Measurements from ENCODE around the gene UBE4B. TPM values are rescaled to one million over a fixed set of nuclear protein-coding genes. Genes with fewer than 3 reads are reported as not detected.
A peak's percentile ranks its signal among the peaks of the same experiment; 100 is the strongest.

The UBE4B gene
- total and polyA plus RNA-seq, 9 of the 15 experiments (the other 6 are each of a cell fraction or from before 2014, with no cell fraction given) = 11.7 to 73.7 (median 40.1) TPM

GRCh38 chr1:10189659-10190058 lies 156.9 kb downstream of the UBE4B start:
- DNase-seq (ENCODE audit: extremely low read depth in 1 of 4, low spot score in 3 of 4) = no peak

GRCh38 chr1:10192263-10192662 lies 159.5 kb downstream of the UBE4B start:
- no peak for DNase-seq (ENCODE audit: extremely low read depth in 1 of 4, low spot score in 3 of 4)
- Histone ChIP-seq H2AFZ (ENCODE audit: low read depth, low read length) (no peak overlapping the region), H3K36me3 (ENCODE audit: control insufficient read depth, insufficient read depth, low read length) (no peaks in the 10 kb centered on the region), H3K9ac (ENCODE audit: insufficient read depth in 1 of 2, low read depth in 2 of 2, low read length in 2 of 2) (no peak overlapping the region), H3K9me1 (ENCODE audit: control insufficient read depth, insufficient read depth, low read length) (no peaks in the 10 kb centered on the region), H3K79me2 (ENCODE audit: control insufficient read depth, insufficient read depth, low read length) (no peaks in the 10 kb centered on the region), H3K27me3 (ENCODE audit: control insufficient read depth in 2 of 2, insufficient read depth in 2 of 2, low read length in 2 of 2) (peaks cover 14 to 38% of the 10 kb centered on the region in 2 experiments), H3K4me3 (no peak overlapping the region), H3K9me3 (replicated peaks; ENCODE audit: control insufficient read depth, insufficient read depth, low read depth, low read length) (no peaks in the 10 kb centered on the region), H3K4me2 (ENCODE audit: insufficient read depth, low read length) (no peak overlapping the region), H3K27ac (ENCODE audit: extremely low read depth, low read depth, low read length) (no peak overlapping the region), H4K20me1 (replicated peaks; ENCODE audit: control insufficient read depth, insufficient read depth, low read length) (no peaks in the 10 kb centered on the region), H3K4me1 (replicated peaks in 1 of 2; ENCODE audit: control insufficient read depth in 2 of 2, insufficient read depth in 2 of 2, low read length in 2 of 2) (no peaks in the 10 kb centered on the region)
- CTCF ChIA-PET (ENCODE audit: low intra/inter-chr PET ratio) = no interaction called here
- in situ Hi-C loops (cut with MboI) = no loop called here
- WGBS (ENCODE audit: insufficient coverage, low coverage, missing lambda C conversion rate) = 29% methylated on average over 5 of the region's 5 CpGs
- ATAC-seq = no peak
- no peak for FAIRE-seq
- intact Hi-C loops (cut with micrococcal nuclease) = no loop called here
- BruUV-seq (replicated peaks) = no TSS peak
- POLR2A ChIA-PET = interaction anchor here (0.7 kb wide), 1 partner anchor 8 kb away, joined by 3 read pairs; no protein-coding TSS in a partner anchor
- no peak for TF ChIP-seq BDP1 (IDR thresholded peaks at IDR 0.05; ENCODE audit: insufficient read depth, insufficient read length)
- TF ChIP-seq LARP7 (IDR thresholded peaks at IDR 0.05) = no peak
- no peak for TF ChIP-seq USF2 (CRISPR knock-in tag; IDR thresholded peaks at IDR 0.05)
- TF ChIP-seq E2F6 (IDR thresholded peaks at IDR 0.05; ENCODE audit: borderline replicate concordance in 1 of 2, extremely low read depth in 1 of 2, insufficient read depth in 1 of 2, insufficient read length in 1 of 2, low read depth in 1 of 2, low read length in 1 of 2, poor library complexity in 1 of 2, severe bottlenecking in 1 of 2) = no peak
- TF ChIP-seq XRCC3 (IDR thresholded peaks at IDR 0.05) = no peak
- no peak for TF ChIP-seq ZFP1 (CRISPR knock-in tag; IDR thresholded peaks at IDR 0.05)
- no peak for TF ChIP-seq UBTF (IDR thresholded peaks at IDR 0.05; ENCODE audit: borderline replicate concordance in 1 of 2, low read depth in 2 of 2, low read length in 2 of 2)
- TF ChIP-seq HCFC1 (IDR thresholded peaks at IDR 0.05; ENCODE audit: low read depth, low read length) = no peak
- TF ChIP-seq KDM5B (IDR thresholded peaks at IDR 0.05; ENCODE audit: insufficient replicate concordance, low read depth, low read length) = no peak
- no peak for TF ChIP-seq CBX1 (IDR thresholded peaks at IDR 0.05; ENCODE audit: low read depth)

More at GRCh38 chr1:10189659-10190058, 156.9 kb downstream of the UBE4B start:
- H3K9me1 ChIP-seq (ENCODE audit: control insufficient read depth, insufficient read depth, low read length) = no peaks in the 10 kb centered on the region
- FAIRE-seq = no peak
- in situ Hi-C loops (cut with MboI) (no loop called here), intact Hi-C loops (cut with micrococcal nuclease) (no loop called here)
- no peak overlapping the region for H3K4me2 ChIP-seq (ENCODE audit: insufficient read depth, low read length)
- H2AFZ ChIP-seq (ENCODE audit: low read depth, low read length) = peak overlapping the region; percentile 5; the same call in 1 of the 2 replicates
- H3K27me3 ChIP-seq (ENCODE audit: control insufficient read depth in 2 of 2, insufficient read depth in 2 of 2, low read length in 2 of 2) = peaks cover 9 to 19% of the 10 kb centered on the region in 2 experiments
- no peaks in the 10 kb centered on the region for H3K36me3 ChIP-seq (ENCODE audit: control insufficient read depth, insufficient read depth, low read length)
- no peak overlapping the region for H3K27ac ChIP-seq (ENCODE audit: extremely low read depth, low read depth, low read length)
- no peaks in the 10 kb centered on the region for H3K9me3 ChIP-seq (replicated peaks; ENCODE audit: control insufficient read depth, insufficient read depth, low read depth, low read length)
- no peak for TF ChIP-seq ZNF124 (CRISPR knock-in tag; IDR thresholded peaks at IDR 0.05)
- no peak for TF ChIP-seq TCF7L2 (IDR thresholded peaks at IDR 0.05; ENCODE audit: low read depth, low read length)
- TF ChIP-seq ZBTB8A (IDR thresholded peaks at IDR 0.05; ENCODE audit: partially characterized antibody) = no peak
- no peak for TF ChIP-seq CAMTA2 (CRISPR knock-in tag; conservative IDR thresholded peaks at IDR 0.05)
- TF ChIP-seq BRD9 (IDR thresholded peaks at IDR 0.05; ENCODE audit: low read depth, partially characterized antibody) = no peak
- ChIA-PET CTCF (ENCODE audit: low intra/inter-chr PET ratio) (no interaction called here), POLR2A (interaction anchor here (1.0 kb wide), 1 partner anchor 11 kb away, joined by 4 read pairs; no protein-coding TSS in a partner anchor)
- no peak overlapping the region for H3K4me3 ChIP-seq
- H3K4me1 ChIP-seq (replicated peaks in 1 of 2; ENCODE audit: control insufficient read depth in 2 of 2, insufficient read depth in 2 of 2, low read length in 2 of 2) = no peaks in the 10 kb centered on the region
- BruUV-seq (replicated peaks) = no TSS peak
- peak overlapping the region in 1 of 2 experiments; percentile 73; a peak in 1 of 4 replicates for H3K9ac ChIP-seq (ENCODE audit: insufficient read depth in 1 of 2, low read depth in 2 of 2, low read length in 2 of 2)
- no peak; the same call in 2 of the 3 replicates for ATAC-seq
- H3K79me2 ChIP-seq (ENCODE audit: control insufficient read depth, insufficient read depth, low read length) = no peaks in the 10 kb centered on the region
- 19% methylated on average over 4 of the region's 4 CpGs for WGBS (ENCODE audit: insufficient coverage, low coverage, missing lambda C conversion rate)
- H4K20me1 ChIP-seq (replicated peaks; ENCODE audit: control insufficient read depth, insufficient read depth, low read length) = no peaks in the 10 kb centered on the region

Measured in K562 (cell line).